Transverse colon (tissue), 3 donors: Measurements from ENCODE around the gene MYOT.

Source experiments
- CTCF ChIP-seq, 5 experiments: fragments of 200-600 bp in 3 of 5; fragments of 450-650 bp in 2 of 5; sonication (generic) in 3 of 5; IDR thresholded peaks; 1 replicate in 2 of 5; 2 replicates in 3 of 5; pipeline ENCODE4 v1.5.1; 2016 to 2017; ENCODE audit warnings: antibody characterized with exemption in 5 of 5, inconsistent platforms in 3 of 5, mild to moderate bottlenecking in 2 of 5, moderate library complexity in 1 of 5
- EP300 ChIP-seq: sonication (generic); formaldehyde crosslinking; IDR thresholded peaks from one replicate; pipeline ENCODE4 v1.6.1; 2017; ENCODE audit warnings: antibody characterized with exemption, low read depth
- POLR2A ChIP-seq: fragments of 450-650 bp; IDR thresholded peaks from one replicate; pipeline ENCODE4 v1.6.1; 2016; ENCODE audit warnings: antibody characterized with exemption, mild to moderate bottlenecking, moderate library complexity

- TF ChIP-seq CTCF (IDR thresholded peaks at IDR 0.05) = no peak
- no peak for TF ChIP-seq POLR2A
- no peak for TF ChIP-seq EP300
Measured at GRCh38 chr5:137819766-137820165, 47.9 kb upstream of the MYOT start.
